Neural cell (in vitro differentiated cells): ENCODE data around the gene CDKAL1.

Experiments
- CTCF ChIP-seq: fragments of 450-650 bp; IDR thresholded peaks from 2 replicates; pipeline ENCODE4 v1.5.1; 2014; ENCODE audit warnings: antibody characterized with exemption, mild to moderate bottlenecking, moderate library complexity; ENCODE audit not compliant: poor library complexity, severe bottlenecking
- EP300 ChIP-seq: fragments of 450-650 bp; conservative IDR thresholded peaks from 2 replicates; pipeline ENCODE4 v1.6.1; 2014; ENCODE audit warnings: antibody characterized with exemption, mild to moderate bottlenecking, moderate library complexity; ENCODE audit not compliant: poor library complexity, severe bottlenecking
- EZH2 ChIP-seq: fragments of 200-600, 300-800 bp; shearing (Covaris generic), sonication (generic); IDR thresholded peaks from 2 replicates; pipeline ENCODE4 v1.6.1; 2014; ENCODE audit warnings: antibody characterized with exemption, low read length, borderline replicate concordance, mild to moderate bottlenecking; ENCODE audit not compliant: insufficient read depth, poor library complexity, severe bottlenecking
- MXI1 ChIP-seq: fragments of 450-650 bp; conservative IDR thresholded peaks from 2 replicates; pipeline ENCODE4 v1.6.1; 2014; ENCODE audit warnings: antibody characterized with exemption, mild to moderate bottlenecking; ENCODE audit not compliant: poor library complexity, severe bottlenecking
- POLR2AphosphoS5 ChIP-seq: IDR thresholded peaks from 2 replicates; pipeline ENCODE4 v1.6.1; 2012
- RAD21 ChIP-seq: fragments of 450-650 bp; conservative IDR thresholded peaks from 2 replicates; pipeline ENCODE4 v1.6.1; 2014; ENCODE audit warnings: antibody characterized with exemption, mild to moderate bottlenecking, moderate library complexity
- REST ChIP-seq: IDR thresholded peaks from 2 replicates; pipeline ENCODE4 v1.6.1; 2012; ENCODE audit warnings: borderline replicate concordance
- SMC3 ChIP-seq: fragments of 450-650 bp; conservative IDR thresholded peaks from 2 replicates; pipeline ENCODE4 v1.6.1; 2014; ENCODE audit warnings: antibody characterized with exemption, mild to moderate bottlenecking, moderate library complexity; ENCODE audit not compliant: poor library complexity
- TAF1 ChIP-seq: IDR thresholded peaks from 2 replicates; pipeline ENCODE4 v1.6.1; 2012; ENCODE audit warnings: low read depth

GRCh38 chr6:20845592-20845991, 311.3 kb downstream of the CDKAL1 start:
- TF ChIP-seq CTCF: no peak
- no peak for TF ChIP-seq EP300
- TF ChIP-seq EZH2: no peak
- TF ChIP-seq POLR2AphosphoS5: no peak
- TF ChIP-seq REST: no peak
- TF ChIP-seq RAD21: no peak
- no peak for TF ChIP-seq MXI1
- TF ChIP-seq TAF1: no peak
- TF ChIP-seq SMC3: no peak
